Right cardiac atrium (tissue), 5 donors: ENCODE data around the gene EPHB6. TPM values are rescaled to one million over a fixed set of nuclear protein-coding genes. Genes with fewer than 3 reads are reported as not detected.

Source experiments
- ATAC-seq, 2 donors: fragments of 200-7000 bp; cut with Tn5 transposase; one replicate each; pipeline versions ENCODE4 v1.8.0 to v1.9.1; 2020; ENCODE audit warnings: moderate library complexity in 2 of 2, mild to moderate bottlenecking in 1 of 2
- DNase-seq, 3 donors: peaks; one replicate each; pipeline ENCODE4 v3.0.0-alpha.2; 2020
- H3K27ac ChIP-seq: one replicate; pipeline ENCODE4 v1.5.1; 2013; ENCODE audit warnings: mild to moderate bottlenecking, low read length, control low read depth, moderate library complexity
- H3K27me3 ChIP-seq: one replicate; pipeline ENCODE4 v1.6.1; 2013; ENCODE audit not compliant: control insufficient read depth, insufficient read depth
- H3K4me1 ChIP-seq: one replicate; pipeline ENCODE4 v1.6.1; 2013; ENCODE audit warnings: low read length; ENCODE audit not compliant: control insufficient read depth, insufficient read depth
- H3K4me3 ChIP-seq: one replicate; pipeline ENCODE4 v1.5.1; 2013; ENCODE audit warnings: low read length, control low read depth
- H3K9me3 ChIP-seq: one replicate; pipeline ENCODE4 v1.6.1; 2013; ENCODE audit warnings: low read length; ENCODE audit not compliant: control insufficient read depth
- WGBS: extraction: QIAGEN DNeasy Blood & Tissue Kit; methylation state at CpG from one replicate; pipeline ENCODE4 v1.1.7; 2013; 5-methylcytosine and 5-hydroxymethylcytosine counted together
- intact Hi-C, 4 donors: fragments of 100-400 bp; cut with DNase I; formaldehyde crosslinking; loops; one replicate each; pipeline versions ENCODE4 v1.11.0 to v1.14.0; 2022 to 2023
- polyA plus RNA-seq: library from polyadenylated mRNA; stranded (reverse); fragments of 200-250 nt; gene quantifications from one replicate; pipeline ENCODE4 v1.2.3, GENCODE V29; 2013
- total RNA-seq, 4 donors: library from RNA; stranded (reverse); fragmentation: NEBNext Ultra II Directional; extraction: Animal tissue kit (Norgen Biotek cat#: 25700); gene quantifications; one replicate each; pipeline ENCODE4 v1.2.1, GENCODE V29; 2021
- donor health status: healthy with polysubstance abuse.
- donor health status: DM: no; HTN: yes; CAD: no.
- donor health status: DM: no; HTN: no; CAD: no.
- donor health status: DM: no; HTN: yes; CAD: no; lungs with severe emphysema.
- donor health status: DM: yes; HTN: yes; CAD: no.

The EPHB6 gene
- total and polyA plus RNA-seq, 5 donors, result 3.8 to 11.3 (median 6.9) TPM

DNA sequence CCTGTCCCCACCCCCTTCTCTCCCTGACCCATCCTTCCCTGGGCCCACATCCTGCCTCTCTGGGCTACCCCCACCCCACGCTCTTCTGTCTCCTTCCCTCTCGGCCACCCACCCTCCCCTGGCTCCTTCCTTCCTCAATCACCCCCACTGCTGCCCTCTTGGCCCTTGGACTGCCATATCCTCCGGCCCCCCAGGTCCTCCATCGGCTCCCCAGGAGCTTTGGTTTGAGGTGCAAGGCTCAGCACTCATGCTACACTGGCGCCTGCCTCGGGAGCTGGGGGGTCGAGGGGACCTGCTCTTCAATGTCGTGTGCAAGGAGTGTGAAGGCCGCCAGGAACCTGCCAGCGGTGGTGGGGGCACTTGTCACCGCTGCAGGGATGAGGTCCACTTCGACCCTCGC, 10.9 kb downstream of the EPHB6 start:
- DNase-seq, result no peak
- H3K4me3 ChIP-seq, result no peak overlapping the region
- H3K9me3 ChIP-seq, result no peaks in the 10 kb centered on the region
- intact Hi-C loops, result no loop called here
- no peak for ATAC-seq
- no peaks in the 10 kb centered on the region for H3K27me3 ChIP-seq
- WGBS, result 54% methylated on average over 13 of the region's 13 CpGs
- no peak overlapping the region for H3K27ac ChIP-seq
- no peaks in the 10 kb centered on the region for H3K4me1 ChIP-seq

DNA sequence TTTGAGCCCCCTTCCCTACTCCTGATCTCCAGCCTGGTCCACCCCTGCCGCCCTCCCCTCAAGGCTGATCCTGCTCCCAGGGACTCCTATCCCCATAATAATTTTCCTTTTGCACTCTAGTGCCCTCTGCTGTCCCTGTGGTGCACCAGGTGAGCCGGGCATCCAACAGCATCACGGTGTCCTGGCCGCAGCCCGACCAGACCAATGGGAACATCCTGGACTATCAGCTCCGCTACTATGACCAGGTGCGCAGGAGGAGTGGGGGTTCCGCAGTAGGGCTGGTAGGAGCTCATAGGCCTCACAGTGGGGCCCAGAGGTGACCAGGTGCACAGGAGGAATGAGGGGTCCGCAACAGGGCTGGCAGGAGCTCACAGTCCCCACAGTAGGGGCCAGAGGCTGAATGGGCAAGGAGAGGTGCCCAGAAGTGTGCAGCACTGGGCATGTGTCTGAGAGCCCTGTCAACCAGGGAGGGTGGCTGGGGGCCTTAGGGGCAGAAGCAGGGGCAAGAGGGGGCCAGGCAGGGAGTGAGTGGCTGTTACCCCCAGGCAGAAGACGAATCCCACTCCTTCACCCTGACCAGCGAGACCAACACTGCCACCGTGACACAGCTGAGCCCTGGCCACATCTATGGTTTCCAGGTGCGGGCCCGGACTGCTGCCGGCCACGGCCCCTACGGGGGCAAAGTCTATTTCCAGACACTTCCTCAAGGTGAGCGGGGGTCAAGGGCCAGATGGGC, 11.7 kb downstream of the EPHB6 start:
- ATAC-seq, result peak in 1 of 2 donors; percentile 14
- H3K27me3 ChIP-seq, result no peaks in the 10 kb centered on the region
- H3K9me3 ChIP-seq, result no peaks in the 10 kb centered on the region
- H3K4me1 ChIP-seq, result no peaks in the 10 kb centered on the region
- 76% methylated on average over 18 of the region's 18 CpGs for WGBS
- no peak overlapping the region for H3K27ac ChIP-seq
- intact Hi-C loops, result no loop called here
- DNase-seq, result no peak
- no peak overlapping the region for H3K4me3 ChIP-seq

DNA sequence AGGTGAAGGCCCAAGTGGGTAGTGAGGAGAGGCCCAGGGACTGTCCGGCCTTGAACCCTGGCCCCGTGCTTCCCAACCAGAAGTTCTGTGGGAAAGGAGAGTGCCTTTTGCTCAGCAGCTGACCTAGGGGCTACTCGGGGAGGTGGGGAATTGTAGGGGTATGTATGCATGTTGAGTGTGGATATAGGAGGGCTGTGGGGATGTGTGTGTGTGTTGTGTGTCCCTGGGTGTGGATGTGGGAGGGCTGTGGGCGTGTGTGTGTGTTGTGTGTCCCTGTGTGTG, 12.2 kb downstream of the EPHB6 start:
- no peaks in the 10 kb centered on the region for H3K9me3 ChIP-seq
- ATAC-seq, result no peak
- H3K27ac ChIP-seq, result no peak overlapping the region
- H3K4me1 ChIP-seq, result no peaks in the 10 kb centered on the region
- no peak for DNase-seq
- WGBS, result 78% methylated on average over 4 of the region's 4 CpGs
- H3K4me3 ChIP-seq, result no peak overlapping the region
- H3K27me3 ChIP-seq, result no peaks in the 10 kb centered on the region
- intact Hi-C loops, result no loop called here

- H3K27me3 ChIP-seq, result no peaks in the 10 kb centered on the region
- no peak for ATAC-seq
- H3K4me1 ChIP-seq, result no peaks in the 10 kb centered on the region
- H3K9me3 ChIP-seq, result no peaks in the 10 kb centered on the region
- H3K27ac ChIP-seq, result no peak overlapping the region
- intact Hi-C loops, result no loop called here
- WGBS, result 70% methylated on average over 18 of the region's 18 CpGs
- no peak overlapping the region for H3K4me3 ChIP-seq
- DNase-seq, result no peak
These were observed 12.7 kb downstream of the EPHB6 start for GRCh38 chr7:142867398-142868187.

DNA sequence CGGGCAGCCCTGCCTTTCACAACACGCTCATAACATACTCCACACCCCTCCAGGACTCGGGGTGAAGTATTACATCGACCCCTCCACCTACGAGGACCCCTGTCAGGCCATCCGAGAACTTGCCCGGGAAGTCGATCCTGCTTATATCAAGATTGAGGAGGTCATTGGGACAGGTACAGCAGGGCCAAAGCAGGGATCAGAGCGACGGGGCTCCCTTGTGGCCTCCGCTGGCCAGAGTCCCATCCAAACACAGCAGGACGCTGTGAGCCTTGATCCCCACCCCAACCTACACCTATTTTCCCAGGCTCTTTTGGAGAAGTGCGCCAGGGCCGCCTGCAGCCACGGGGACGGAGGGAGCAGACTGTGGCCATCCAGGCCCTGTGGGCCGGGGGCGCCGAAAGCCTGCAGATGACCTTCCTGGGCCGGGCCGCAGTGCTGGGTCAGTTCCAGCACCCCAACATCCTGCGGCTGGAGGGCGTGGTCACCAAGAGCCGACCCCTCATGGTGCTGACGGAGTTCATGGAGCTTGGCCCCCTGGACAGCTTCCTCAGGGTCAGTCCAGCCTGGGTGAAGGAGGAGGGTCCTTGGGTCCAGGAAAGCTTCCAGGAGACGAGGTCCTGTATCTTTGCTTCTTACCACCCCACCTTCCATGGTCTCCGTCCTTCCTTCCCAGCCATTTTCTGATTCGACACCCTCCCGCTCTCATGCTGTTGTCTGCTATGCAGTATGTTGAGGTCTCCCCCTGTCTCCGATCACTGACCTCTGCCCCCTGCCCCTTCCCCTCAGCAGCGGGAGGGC, 13.5 kb downstream of the EPHB6 start:
- Histone ChIP-seq H3K4me3 (no peak overlapping the region), H3K4me1 (no peaks in the 10 kb centered on the region), H3K27me3 (no peaks in the 10 kb centered on the region), H3K9me3 (no peaks in the 10 kb centered on the region), H3K27ac (no peak overlapping the region)
- intact Hi-C loops, result no loop called here
- DNase-seq, result no peak
- whole genome bisulfite sequencing, result 77% methylated on average over 31 of the region's 31 CpGs
- ATAC-seq, result no peak

GRCh38 chr7:142868986-142869415, 14.1 kb downstream of the EPHB6 start:
- Histone ChIP-seq H3K27me3 (no peaks in the 10 kb centered on the region), H3K4me1 (no peaks in the 10 kb centered on the region), H3K4me3 (no peak overlapping the region), H3K27ac (no peak overlapping the region), H3K9me3 (no peaks in the 10 kb centered on the region)
- 90% methylated on average over 11 of the region's 11 CpGs for WGBS
- intact Hi-C loops, result no loop called here
- ATAC-seq (no peak), DNase-seq (no peak)

- Histone ChIP-seq H3K27ac (no peak overlapping the region), H3K4me3 (no peak overlapping the region), H3K4me1 (no peaks in the 10 kb centered on the region), H3K27me3 (no peaks in the 10 kb centered on the region), H3K9me3 (no peaks in the 10 kb centered on the region)
- intact Hi-C loops, result no loop called here
- WGBS, result 80% methylated on average over 2 of the region's 2 CpGs
- DNase-seq (no peak), ATAC-seq (no peak)
These were observed 14.6 kb downstream of the EPHB6 start for GRCh38 chr7:142869434-142869833.

GRCh38 chr7:142870147-142870559, 15.3 kb downstream of the EPHB6 start:
- 78% methylated on average over 8 of the region's 8 CpGs for WGBS
- H3K4me1 ChIP-seq, result no peaks in the 10 kb centered on the region
- no peak overlapping the region for H3K4me3 ChIP-seq
- H3K9me3 ChIP-seq, result no peaks in the 10 kb centered on the region
- H3K27me3 ChIP-seq, result no peaks in the 10 kb centered on the region
- intact Hi-C loops, result loop anchor here in 1 of 4 donors (10.0 kb wide), 1 partner anchor 345 kb away; no protein-coding TSS in a partner anchor
- ATAC-seq (no peak), DNase-seq (no peak)
- H3K27ac ChIP-seq, result no peak overlapping the region

GRCh38 chr7:142870566-142871259, 15.8 kb downstream of the EPHB6 start:
- intact Hi-C loops, result loop anchor here in 1 of 4 donors (10.0 kb wide), 1 partner anchor 344 kb away; no protein-coding TSS in a partner anchor
- no peaks in the 10 kb centered on the region for H3K9me3 ChIP-seq
- H3K4me3 ChIP-seq, result no peak overlapping the region
- H3K27ac ChIP-seq, result no peak overlapping the region
- no peak for DNase-seq
- no peak for ATAC-seq
- 86% methylated on average over 14 of the region's 14 CpGs for whole genome bisulfite sequencing
- H3K27me3 ChIP-seq, result no peaks in the 10 kb centered on the region
- no peaks in the 10 kb centered on the region for H3K4me1 ChIP-seq

DNA sequence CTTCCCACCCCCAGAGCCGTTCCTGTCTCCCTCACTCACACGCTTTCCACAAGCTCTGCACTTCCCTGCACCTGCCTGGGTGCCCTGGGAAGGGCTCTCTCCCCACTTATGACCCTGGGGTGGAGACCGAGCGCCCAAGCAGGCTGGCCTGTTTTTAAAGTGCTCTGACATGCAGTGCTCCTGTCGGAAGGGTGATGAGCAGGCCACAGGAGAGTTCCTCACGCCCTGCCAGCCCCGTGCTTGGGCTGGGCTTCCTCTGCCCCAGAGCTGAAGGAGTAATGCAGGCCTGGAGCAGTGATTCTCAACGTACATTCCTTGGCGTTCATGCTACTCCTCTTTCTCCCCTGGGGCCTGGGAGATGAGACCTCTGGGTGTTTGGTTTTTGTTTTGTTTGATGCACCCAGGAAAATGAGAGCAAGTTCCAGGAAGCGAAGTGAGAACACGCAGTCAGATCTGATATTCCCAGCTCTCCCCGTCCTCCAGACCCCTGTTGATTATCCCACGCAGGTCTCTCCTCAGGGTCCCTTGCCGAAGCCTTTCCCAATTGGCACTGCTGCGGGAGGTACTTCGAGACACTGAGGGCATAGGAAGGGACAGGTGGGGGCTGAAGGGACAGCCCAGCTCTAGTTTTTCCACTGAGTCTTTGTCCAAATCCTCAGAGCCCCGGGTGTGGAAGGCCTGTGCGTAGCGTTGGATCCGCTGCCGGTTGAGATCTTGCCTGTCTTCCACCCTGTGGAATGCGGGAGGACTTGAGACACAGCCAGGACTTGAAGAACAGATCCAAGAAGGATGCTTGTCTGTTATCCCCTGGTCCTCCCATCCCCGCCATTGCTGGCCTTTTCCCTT, 16.6 kb downstream of the EPHB6 start:
- 83% methylated on average over 23 of the region's 23 CpGs for WGBS
- no peak for DNase-seq
- Histone ChIP-seq H3K27ac (no peak overlapping the region), H3K4me1 (no peaks in the 10 kb centered on the region), H3K27me3 (no peaks in the 10 kb centered on the region), H3K9me3 (no peaks in the 10 kb centered on the region), H3K4me3 (no peak overlapping the region)
- ATAC-seq, result no peak
- intact Hi-C loops, result loop anchor here in 1 of 4 donors (10.0 kb wide), 1 partner anchor 343 kb away; no protein-coding TSS in a partner anchor
